H1 (cell line): Measurements from ENCODE around the gene SIKE1. TPM values are rescaled to one million over a fixed set of nuclear protein-coding genes. Genes with fewer than 3 reads are reported as not detected.

Experiments
- CTCF ChIA-PET: fragments of 300-600 bp; sonication (Branson Sonifier 250); formaldehyde crosslinking; loops from one replicate; lab custom pipeline; 2021; ENCODE audit not compliant: partially characterized antibody; lab: Charles Lee
- POLR2A ChIA-PET: fragments of 300-600 bp; sonication (Branson Sonifier 250); formaldehyde crosslinking; loops from one replicate; lab custom pipeline; 2021; ENCODE audit warnings: inconsistent platforms; ENCODE audit not compliant: partially characterized antibody; lab: Charles Lee
- DNase-seq, 2 experiments: peaks; one replicate each; pipeline versions ENCODE4 v3.0.0 to v3.0.0-alpha.2; 2010 to 2022; ENCODE audit warnings: low spot score in 2 of 2, low read depth in 1 of 2, mixed read lengths in 1 of 2
- FAIRE-seq: peaks from 2 replicates; lab custom pipeline; 2011; peaks lifted over from hg19 to GRCh38; lab: Jason Lieb, UNC
- H2AFZ ChIP-seq: 2 replicates; pipeline ENCODE4 v1.8.1; 2012; ENCODE audit warnings: low read length, inconsistent platforms
- H2AK5ac ChIP-seq: 2 replicates; pipeline ENCODE4 v1.6.1; 2013; ENCODE audit warnings: low read depth, low read length
- H2BK120ac ChIP-seq: replicated peaks from 2 replicates; pipeline ENCODE3; 2013; ENCODE audit warnings: low read depth, low read length, inconsistent platforms
- H2BK12ac ChIP-seq: 2 replicates; pipeline ENCODE4 v1.6.1; 2013; ENCODE audit warnings: low read depth, low read length
- H2BK15ac ChIP-seq: 2 replicates; pipeline ENCODE4 v1.6.1; 2013; ENCODE audit warnings: low read length
- H2BK20ac ChIP-seq: 2 replicates; pipeline ENCODE4 v1.6.1; 2013; ENCODE audit warnings: low read length
- H2BK5ac ChIP-seq: 2 replicates; pipeline ENCODE4 v1.6.1; 2013; ENCODE audit warnings: low read depth, low read length
- H3K14ac ChIP-seq: 2 replicates; pipeline ENCODE4 v1.6.1; 2013; ENCODE audit warnings: inconsistent platforms; ENCODE audit not compliant: insufficient read length
- H3K18ac ChIP-seq: 2 replicates; pipeline ENCODE4 v1.6.1; 2013; ENCODE audit warnings: low read length; ENCODE audit errors: extremely low read depth
- H3K23ac ChIP-seq: 2 replicates; pipeline ENCODE4 v1.6.1; 2013; ENCODE audit warnings: inconsistent platforms; ENCODE audit not compliant: insufficient read length
- H3K23me2 ChIP-seq: 2 replicates; pipeline ENCODE4 v1.6.1; 2013; ENCODE audit warnings: low read depth, low read length
- H3K27ac ChIP-seq: 2 replicates; pipeline ENCODE4 v1.6.1; 2011; ENCODE audit warnings: low read depth, low read length, inconsistent platforms
- H3K27me3 ChIP-seq, 4 experiments: replicated peaks in 1 of 4; 1 replicate in 1 of 4; 2 replicates in 3 of 4; pipeline versions ENCODE4 v1.6.1 to v1.8.1; 2011 to 2013; ENCODE audit warnings: low read length in 3 of 4, mild to moderate bottlenecking in 3 of 4, inconsistent platforms in 2 of 4, mixed read lengths in 2 of 4, moderate library complexity in 1 of 4; ENCODE audit not compliant: control insufficient read depth in 3 of 4, insufficient read depth in 3 of 4; ENCODE audit errors: extremely low read depth in 1 of 4
- H3K36me3 ChIP-seq, 4 experiments: 2 replicates each; pipeline versions ENCODE4 v1.6.1 to v1.8.1; 2011 to 2013; ENCODE audit warnings: mild to moderate bottlenecking in 4 of 4, low read length in 3 of 4, moderate library complexity in 2 of 4, control low read depth in 1 of 4, inconsistent platforms in 1 of 4; ENCODE audit not compliant: insufficient read depth in 4 of 4, control insufficient read depth in 2 of 4
- H3K4ac ChIP-seq: replicated peaks from 2 replicates; pipeline ENCODE3; 2013; ENCODE audit warnings: low read length, low read depth, mixed read lengths, inconsistent platforms; ENCODE audit not compliant: insufficient read length
- H3K4me1 ChIP-seq, 4 experiments: replicated peaks in 1 of 4; 1 replicate in 1 of 4; 2 replicates in 3 of 4; pipeline versions ENCODE4 v1.6.1 to v1.8.1; 2011 to 2013; ENCODE audit warnings: low read length in 3 of 4, inconsistent platforms in 2 of 4, mixed read lengths in 1 of 4; ENCODE audit not compliant: insufficient read depth in 4 of 4, control insufficient read depth in 3 of 4
- H3K4me2 ChIP-seq, 2 experiments: 2 replicates each; pipeline versions ENCODE4 v1.6.1 to v1.8.1; 2011 to 2013; ENCODE audit warnings: low read depth in 2 of 2, low read length in 2 of 2, control low read depth in 1 of 2, inconsistent platforms in 1 of 2, mild to moderate bottlenecking in 1 of 2; ENCODE audit not compliant: insufficient read depth in 1 of 2
- H3K4me3 ChIP-seq, 4 experiments: fragments of 200-600, 300-600 bp in 1 of 4; sonication (generic), shearing (Covaris generic), sonication (Bioruptor Twin) in 1 of 4; 2 replicates each; pipeline versions ENCODE4 v1.5.1 to v1.8.1; 2011 to 2016; ENCODE audit warnings: low read length in 4 of 4, low read depth in 3 of 4, control low read depth in 2 of 4, inconsistent platforms in 2 of 4, mild to moderate bottlenecking in 2 of 4, mixed read lengths in 1 of 4, moderate library complexity in 1 of 4; ENCODE audit not compliant: insufficient read depth in 2 of 4; ENCODE audit errors: extremely low read depth in 1 of 4
- H3K56ac ChIP-seq: replicated peaks from 2 replicates; pipeline ENCODE3; 2013; ENCODE audit warnings: low read depth, mild to moderate bottlenecking, mixed read lengths, low read length, inconsistent platforms; ENCODE audit not compliant: insufficient read length
- H3K79me1 ChIP-seq: 2 replicates; pipeline ENCODE4 v1.6.1; 2013; ENCODE audit warnings: low read depth, low read length, control low read depth
- H3K79me2 ChIP-seq, 2 experiments: 2 replicates each; pipeline versions ENCODE4 v1.6.1 to v1.8.1; 2012 to 2013; ENCODE audit warnings: low read length in 2 of 2, mild to moderate bottlenecking in 2 of 2, inconsistent platforms in 1 of 2; ENCODE audit not compliant: insufficient read depth in 2 of 2, control insufficient read depth in 1 of 2
- H3K9ac ChIP-seq, 4 experiments: replicated peaks in 1 of 4; 1 replicate in 1 of 4; 2 replicates in 3 of 4; pipeline versions ENCODE4 v1.6.1 to v1.8.1; 2011 to 2013; ENCODE audit warnings: low read depth in 3 of 4, low read length in 3 of 4, control low read depth in 2 of 4, mild to moderate bottlenecking in 2 of 4, moderate library complexity in 2 of 4, inconsistent platforms in 1 of 4; ENCODE audit errors: extremely low read depth in 1 of 4
- H3K9me3 ChIP-seq, 2 experiments: 2 replicates each; pipeline versions ENCODE4 v1.6.1 to v1.8.1; 2012 to 2013; ENCODE audit warnings: mild to moderate bottlenecking in 2 of 2, moderate library complexity in 2 of 2, control low read depth in 1 of 2, inconsistent platforms in 1 of 2, low read depth in 1 of 2, low read length in 1 of 2, mixed read lengths in 1 of 2; ENCODE audit not compliant: insufficient read depth in 2 of 2
- H4K20me1 ChIP-seq, 2 experiments: replicated peaks in 1 of 2; 2 replicates each; pipeline versions ENCODE3 to v1.8.1; 2011 to 2013; ENCODE audit warnings: inconsistent platforms in 2 of 2, low read length in 2 of 2, mild to moderate bottlenecking in 1 of 2; ENCODE audit not compliant: insufficient read depth in 2 of 2, control insufficient read depth in 1 of 2
- H4K5ac ChIP-seq: 2 replicates; pipeline ENCODE4 v1.6.1; 2013; ENCODE audit warnings: low read length, low read depth, mixed read lengths, inconsistent platforms; ENCODE audit not compliant: insufficient read length
- H4K8ac ChIP-seq: 2 replicates; pipeline ENCODE4 v1.8.0; 2013; ENCODE audit warnings: mild to moderate bottlenecking, moderate library complexity, low read length, inconsistent platforms; ENCODE audit not compliant: insufficient read depth; ENCODE audit errors: extremely low read depth
- H4K91ac ChIP-seq: replicated peaks from 2 replicates; pipeline ENCODE3; 2013; ENCODE audit warnings: low read length, mixed read lengths, inconsistent platforms; ENCODE audit not compliant: insufficient read length
- CBX8 ChIP-seq: fragments of 300-800, 300-1000 bp; sonication (generic); IDR thresholded peaks from 2 replicates; pipeline ENCODE4 v1.7.1; 2016; ENCODE audit warnings: low read depth, low read length, borderline replicate concordance
- CREB1 ChIP-seq: IDR thresholded peaks from 2 replicates; pipeline ENCODE4 v1.6.1; 2012; ENCODE audit warnings: inconsistent platforms
- CTCF ChIP-seq, 3 experiments: IDR thresholded peaks; 1 replicate in 2 of 3; 2 replicates in 1 of 3; pipeline versions ENCODE4 v1.5.1 to v1.6.1; 2011; ENCODE audit warnings: low read length in 3 of 3, mild to moderate bottlenecking in 3 of 3, inconsistent platforms in 2 of 3, low read depth in 1 of 3, moderate library complexity in 1 of 3; ENCODE audit not compliant: insufficient read depth in 1 of 3; ENCODE audit errors: control extremely low read depth in 1 of 3
- FOSL1 ChIP-seq: IDR thresholded peaks from 2 replicates; pipeline ENCODE4 v1.6.1; 2011; ENCODE audit warnings: mild to moderate bottlenecking, low read depth, low read length, moderate library complexity; ENCODE audit not compliant: insufficient read depth
- GTF2F1 ChIP-seq: IDR thresholded peaks from 2 replicates; pipeline ENCODE4 v1.6.1; 2012; ENCODE audit warnings: low read depth, low read length, improper control_type of control experiment, borderline replicate concordance
- HDAC2 ChIP-seq, 2 experiments: fragments of 300-600 bp in 1 of 2; sonication (generic) in 1 of 2; IDR thresholded peaks; 2 replicates each; pipeline ENCODE4 v1.6.1; 2011 to 2012; ENCODE audit warnings: low read depth in 2 of 2, low read length in 2 of 2, mild to moderate bottlenecking in 2 of 2, moderate library complexity in 2 of 2, borderline replicate concordance in 1 of 2, inconsistent platforms in 1 of 2
- KDM1A ChIP-seq: fragments of 200-600, 300-600 bp; sonication (generic); IDR thresholded peaks from 2 replicates; pipeline ENCODE4 v1.7.1; 2016; ENCODE audit warnings: mild to moderate bottlenecking, low read length, borderline replicate concordance
- RXRA ChIP-seq: IDR thresholded peaks from 2 replicates; pipeline ENCODE4 v1.6.1; 2011; ENCODE audit warnings: low read depth, mild to moderate bottlenecking, low read length, moderate library complexity; ENCODE audit not compliant: insufficient read depth
- SAP30 ChIP-seq: fragments of 300-600 bp; sonication (generic); IDR thresholded peaks from 2 replicates; pipeline ENCODE4 v1.7.1; 2012; ENCODE audit warnings: low read length, moderate library complexity, mild to moderate bottlenecking, inconsistent platforms; ENCODE audit not compliant: insufficient read depth, insufficient replicate concordance
- SUZ12 ChIP-seq: fragments of 200-600 bp; sonication (generic); IDR thresholded peaks from 2 replicates; pipeline ENCODE4 v1.6.1; 2012; ENCODE audit warnings: mild to moderate bottlenecking, inconsistent platforms, low read length, moderate library complexity, mixed read lengths
- TAF7 ChIP-seq: optimal IDR thresholded peaks from 2 replicates; pipeline ENCODE3; 2011; ENCODE audit warnings: low read depth, mild to moderate bottlenecking, inconsistent platforms, low read length, moderate library complexity, borderline replicate concordance
- TBP ChIP-seq: IDR thresholded peaks from 2 replicates; pipeline ENCODE4 v1.6.1; 2011; ENCODE audit warnings: low read depth, low read length, improper control_type of control experiment
- YY1 ChIP-seq: IDR thresholded peaks from 2 replicates; pipeline ENCODE4 v1.6.1; 2011; ENCODE audit warnings: low read depth, mild to moderate bottlenecking, low read length
- polyA plus RNA-seq, 7 experiments: library from polyadenylated mRNA; depleted of rRNA in 3 of 7; stranded (reverse) in 5 of 7; unstranded in 2 of 7; fragments of >200 nt in 5 of 7; fragments of 200-250 nt in 2 of 7; gene quantifications; 1 replicate in 5 of 7; 2 replicates in 1 of 7; 4 replicates in 1 of 7; pipeline versions ENCODE4 v1.2.1 to v1.2.3, GENCODE V29; 2011 to 2013; ENCODE audit warnings: missing spikeins in 2 of 7, mixed read lengths in 2 of 7
- total RNA-seq: library from RNA; stranded (reverse); fragmentation: NEBNext Ultra II Directional; extraction: Animal tissue kit (Norgen Biotek cat#: 25700); gene quantifications from 2 replicates; pipeline ENCODE4 v1.2.1, GENCODE V29; 2021

SIKE1 gene
- total and polyA plus RNA-seq, 2 of the 8 experiments (the other 6 are each of a cell fraction or from before 2014, with no cell fraction given): 20.5 to 79.9 TPM

DNA sequence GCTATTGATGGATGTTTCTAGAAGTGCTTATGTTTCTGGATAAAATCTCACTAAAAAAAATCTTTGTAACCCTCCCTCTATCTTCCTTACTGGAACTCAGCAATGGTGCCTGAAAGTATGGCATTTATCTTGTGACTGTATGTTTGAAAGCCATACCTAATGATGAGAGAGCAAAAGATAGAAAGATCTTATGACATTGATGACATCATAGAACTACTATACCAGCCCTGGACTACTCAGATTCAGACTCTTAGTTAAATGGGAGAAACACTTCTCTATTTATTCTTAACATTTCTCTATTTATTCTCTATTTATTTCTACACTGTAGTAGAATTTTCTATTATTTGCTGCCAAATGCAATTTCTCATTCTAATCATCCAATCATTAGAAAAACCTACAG lies 41.5 kb upstream of the SIKE1 start:
- Histone ChIP-seq H3K36me3 (no peaks in the 10 kb centered on the region), H2BK15ac (no peak overlapping the region), H2BK120ac (no peak overlapping the region), H3K27me3 (no peaks in the 10 kb centered on the region), H3K23me2 (no peaks in the 10 kb centered on the region), H2BK12ac (no peak overlapping the region), H3K79me2 (no peaks in the 10 kb centered on the region), H3K9ac (no peak overlapping the region), H3K79me1 (no peaks in the 10 kb centered on the region), H3K4me3 (no peak overlapping the region), H3K18ac (no peak overlapping the region), H3K23ac (no peak overlapping the region), H3K4me1 (no peaks in the 10 kb centered on the region), H3K4ac (no peak overlapping the region), H3K27ac (no peak overlapping the region), H3K4me2 (no peak overlapping the region), H4K5ac (no peak overlapping the region), H2BK20ac (no peak overlapping the region), H4K20me1 (no peaks in the 10 kb centered on the region), H2AK5ac (no peak overlapping the region), H3K14ac (no peak overlapping the region), H4K91ac (no peak overlapping the region), H2AFZ (no peak overlapping the region), H3K9me3 (peaks cover 0 to 18% of the 10 kb centered on the region in 2 experiments; a peak in 3 of 4 replicates), H4K8ac (no peak overlapping the region), H3K56ac (no peak overlapping the region), H2BK5ac (no peak overlapping the region)
- no peak for FAIRE-seq
- CTCF ChIA-PET: no interaction called here
- DNase-seq: no peak
- POLR2A ChIA-PET: no interaction called here
- TF ChIP-seq GTF2F1 (no peak), CBX8 (no peak), CREB1 (no peak), HDAC2 (IDR thresholded peaks at IDR 0.05; ENCODE audit: borderline replicate concordance in 1 of 2, low read depth in 2 of 2, low read length in 2 of 2) (no peak), CTCF (IDR thresholded peaks at IDR 0.05; ENCODE audit: control extremely low read depth in 1 of 3, insufficient read depth in 1 of 3, low read depth in 1 of 3, low read length in 3 of 3) (no peak), YY1 (no peak), SUZ12 (no peak), FOSL1 (no peak), RXRA (no peak), TBP (no peak), TAF7 (no peak), KDM1A (no peak), SAP30 (no peak)
